GM18873 (cell line): Measurements from ENCODE around the gene CCDC190.
"Not testable (repeated sequence)": the region's sequence is repeated elsewhere in the genome, so short reads cannot be mapped to it uniquely, and the experiment has no call there.

ENCODE experiments used
- ATAC-seq: cut with Tn5 transposase; IDR thresholded peaks from one replicate; pipeline ENCODE4 v1.9.1; 2021; ENCODE audit warnings: mild to moderate bottlenecking, moderate library complexity, moderate number of reproducible peaks; ENCODE audit not compliant: unreplicated experiment, low FRiP score

CCDC190 gene

GRCh38 chr1:162838863-162839262, 22.1 kb downstream of the CCDC190 start:
- ATAC-seq: no peak

DNA sequence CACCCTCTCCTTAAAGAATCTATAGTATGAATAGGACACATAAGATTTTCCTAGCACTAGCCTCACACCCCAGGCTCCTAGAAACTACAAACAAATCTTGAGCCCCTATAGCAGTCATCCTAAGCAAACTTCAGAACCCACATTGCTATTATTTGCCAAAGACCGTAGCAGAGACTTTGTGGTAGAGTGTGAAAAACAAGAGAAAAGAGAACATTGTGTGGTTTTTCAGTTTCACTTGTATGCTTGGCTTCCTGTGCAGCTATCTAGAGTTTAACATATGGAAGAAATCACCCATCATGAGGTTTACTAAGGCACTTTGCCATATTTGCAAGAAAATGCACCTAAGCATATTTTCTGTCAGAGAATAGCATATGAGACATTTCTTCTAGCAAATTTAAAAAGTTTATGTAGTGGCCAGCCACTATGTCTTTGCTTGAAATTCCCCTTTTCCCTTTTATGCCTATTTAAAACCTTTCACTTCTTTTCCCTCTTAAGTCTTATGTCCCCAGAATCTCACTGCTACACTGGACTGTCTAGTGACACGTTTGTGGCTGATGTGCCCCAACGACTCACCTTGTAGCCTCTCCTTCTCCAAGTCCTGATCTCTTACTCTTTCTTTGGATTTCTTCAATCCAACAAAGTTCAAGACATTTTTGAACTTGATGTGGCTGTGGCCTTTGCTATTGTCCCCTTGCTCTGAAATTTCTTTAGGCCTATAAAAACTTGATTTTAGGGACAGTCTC, 25.6 kb downstream of the CCDC190 start:
- no peak for ATAC-seq

DNA sequence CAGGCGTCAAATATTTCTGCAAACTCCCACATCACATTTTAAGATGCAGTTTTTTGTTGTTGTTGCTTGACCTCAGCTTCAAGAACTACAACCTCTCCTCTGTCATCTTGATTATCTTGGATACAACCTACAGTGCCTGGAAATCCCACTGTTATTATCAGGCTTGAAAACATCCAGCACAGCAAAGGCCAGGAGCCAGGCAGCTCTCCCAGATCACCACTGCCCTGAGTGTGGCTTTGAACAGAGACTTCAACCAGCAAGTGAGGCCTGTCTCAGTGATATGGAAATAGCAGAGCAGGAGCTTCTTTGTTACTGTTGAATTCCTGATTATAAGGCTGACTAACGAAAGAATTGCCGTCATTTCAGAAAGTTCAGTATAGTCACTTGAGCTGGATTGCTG, 28.5 kb downstream of the CCDC190 start:
- no peak for ATAC-seq

- no peak for ATAC-seq
These were observed 31.7 kb downstream of the CCDC190 start for GRCh38 chr1:162829268-162829667.

GRCh38 chr1:162823771-162824525, 37.0 kb downstream of the CCDC190 start:
- no peak for ATAC-seq

DNA sequence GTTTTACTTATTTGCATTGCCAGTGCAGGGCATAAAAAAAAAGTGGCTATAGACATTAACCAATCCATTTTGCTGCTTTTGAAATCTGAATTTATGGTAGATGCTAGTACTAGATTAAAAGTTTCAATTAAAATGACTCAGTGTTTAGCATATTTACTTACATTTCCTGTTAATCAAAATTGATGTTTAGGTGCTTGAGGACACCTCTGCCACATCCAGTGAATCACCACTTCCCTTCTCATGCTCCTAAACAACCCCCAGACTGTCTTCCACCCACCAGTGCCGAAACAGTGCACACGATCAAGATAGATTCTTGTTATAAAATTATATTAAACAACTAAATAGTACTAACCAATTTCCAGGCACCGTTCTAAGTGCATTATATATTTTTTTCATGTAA, 37.7 kb downstream of the CCDC190 start:
- no peak for ATAC-seq

DNA sequence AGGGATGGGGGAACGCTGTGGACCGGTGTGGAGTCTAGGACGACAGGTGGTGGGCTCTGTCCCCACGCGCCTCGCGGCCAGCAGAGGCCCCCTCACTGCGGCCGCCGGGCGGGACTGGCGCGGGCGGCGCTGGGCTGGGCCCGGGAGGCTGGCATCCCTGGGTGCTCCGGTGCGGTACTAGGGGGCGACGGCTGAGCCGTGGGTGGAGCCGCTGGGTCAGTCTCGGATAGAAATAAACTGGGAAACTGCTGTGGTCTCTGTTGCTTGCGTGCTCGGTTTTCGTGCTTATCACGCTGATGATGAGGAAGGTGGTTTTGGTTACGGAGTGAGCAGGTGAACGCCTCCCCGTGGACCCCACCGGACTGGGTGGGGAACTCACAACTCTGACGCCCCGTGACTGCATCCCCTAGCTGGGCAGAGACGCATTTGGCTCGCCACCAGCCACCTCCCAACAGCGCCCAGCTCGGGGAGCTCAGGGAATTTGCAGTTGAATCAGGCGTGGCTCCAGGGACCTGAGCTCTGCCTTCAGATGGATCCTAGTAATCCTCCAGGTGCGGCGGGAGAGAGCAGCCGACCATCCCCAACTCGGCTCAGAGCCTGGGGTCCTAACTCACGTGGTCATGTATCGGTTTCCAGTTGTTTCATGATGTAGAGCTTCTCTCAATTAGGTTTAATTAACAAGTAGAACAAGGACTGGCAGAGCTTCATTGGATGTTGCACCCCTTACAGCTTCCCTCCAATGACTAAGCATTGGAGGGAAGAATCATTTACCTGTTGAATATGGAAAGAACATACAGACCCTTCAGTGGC, 38.4 kb downstream of the CCDC190 start:
- no peak for ATAC-seq

DNA sequence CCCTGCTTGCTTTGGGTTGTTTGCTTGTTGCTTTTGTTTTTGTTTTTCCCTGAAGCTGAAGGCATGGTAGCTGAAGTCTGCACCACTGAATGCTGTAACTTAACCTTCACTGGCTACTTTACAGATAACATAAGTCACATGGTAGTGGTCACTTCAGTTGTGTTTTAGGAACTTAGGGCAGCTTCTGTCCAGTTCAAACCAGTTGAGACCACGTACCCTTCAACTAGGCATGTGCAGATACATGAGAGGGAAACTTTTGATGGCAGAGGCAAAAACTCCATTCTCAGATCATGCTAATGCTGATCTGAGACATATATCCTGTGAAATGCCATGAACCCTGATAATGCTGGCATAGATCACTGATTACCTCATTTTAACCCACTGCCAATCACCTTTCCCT, 42.3 kb downstream of the CCDC190 start:
- ATAC-seq: not testable (repeated sequence)

GRCh38 chr1:162818136-162818535, 42.8 kb downstream of the CCDC190 start:
- ATAC-seq: not testable (repeated sequence)

DNA sequence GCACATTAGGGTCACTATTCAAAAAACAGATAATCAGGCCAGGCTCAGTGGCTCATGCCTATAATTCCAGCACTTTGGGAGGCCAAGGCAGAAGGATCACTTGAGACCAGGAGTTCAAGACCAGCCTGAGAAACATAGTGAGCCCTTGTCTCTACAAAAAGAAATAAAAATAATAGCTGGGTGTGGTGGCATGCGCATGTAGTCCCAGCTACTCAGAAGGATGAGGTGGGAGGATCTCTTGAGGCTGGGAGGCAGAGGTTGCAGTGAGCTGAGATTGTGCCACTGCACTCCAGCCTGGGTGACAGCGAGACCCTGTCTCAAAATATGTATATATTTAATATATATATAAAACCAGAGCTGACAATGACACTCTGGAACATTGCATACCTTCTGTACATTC, 48.6 kb downstream of the CCDC190 start:
- not testable (repeated sequence) for ATAC-seq

GRCh38 chr1:162807503-162807902, 53.5 kb downstream of the CCDC190 start:
- ATAC-seq: not testable (repeated sequence)
